A549 (cell line): Measurements from ENCODE around the gene TM2D3. TPM values are rescaled to one million over a fixed set of nuclear protein-coding genes. Genes with fewer than 3 reads are reported as not detected.

ENCODE experiments used
- ATAC-seq, 2 experiments: fragments of 200-7000 bp in 1 of 2; fragments of >200 bp in 1 of 2; cut with Nextera tagmentation in 1 of 2; cut with Tn5 transposase in 1 of 2; 3 replicates each; pipeline versions ENCODE4 v1.8.0 to v1.9.1; 2018 to 2020; ENCODE audit warnings: mild to moderate bottlenecking in 1 of 2, moderate library complexity in 1 of 2
- CTCF ChIA-PET: fragments of 300-600 bp; sonication (Branson Sonifier 250); formaldehyde crosslinking; extraction: SDS; loops from one replicate; lab custom pipeline; 2021; ENCODE audit warnings: antibody characterized with exemption, inconsistent platforms; lab: Yijun Ruan, JAX
- POLR2A ChIA-PET: fragments of 350-600 bp; formaldehyde crosslinking; extraction: SDS; loops from one replicate; lab custom pipeline; 2021; ENCODE audit warnings: antibody characterized with exemption, inconsistent platforms; lab: Yijun Ruan, JAX
- DNase-seq, 2 experiments: peaks; one replicate each; pipeline versions ENCODE4 v3.0.0 to v3.0.0-alpha.2; 2011 to 2016; ENCODE audit warnings: low read depth in 1 of 2, low spot score in 1 of 2
- FAIRE-seq: peaks from 2 replicates; lab custom pipeline; 2011; peaks lifted over from hg19 to GRCh38; lab: Jason Lieb, UNC
- H3K27ac ChIP-seq, 2 experiments: fragments of >200 bp; sonication (Bioruptor Twin); formaldehyde crosslinking; 3 replicates each; pipeline ENCODE4 v1.5.1; 2016 to 2017
- H3K4me1 ChIP-seq: fragments of >200 bp; sonication (Bioruptor Twin); formaldehyde crosslinking; 3 replicates; pipeline ENCODE4 v1.6.1; 2016
- H3K4me2 ChIP-seq: fragments of >200 bp; sonication (Bioruptor Twin); formaldehyde crosslinking; 3 replicates; pipeline ENCODE4 v1.6.1; 2016
- H3K4me3 ChIP-seq: fragments of >200 bp; sonication (Bioruptor Twin); formaldehyde crosslinking; 3 replicates; pipeline ENCODE4 v1.5.1; 2016
- H3K9me3 ChIP-seq: fragments of >200 bp; sonication (Bioruptor Twin); formaldehyde crosslinking; 3 replicates; pipeline ENCODE4 v1.6.1; 2016
- ATOH8 ChIP-seq: fragments of 250-450 bp; sonication (Bioruptor Pico); IDR thresholded peaks from 2 replicates; pipeline ENCODE4 v1.5.0; 2020; ENCODE audit warnings: low read depth, mild to moderate bottlenecking, moderate library complexity
- BCL3 ChIP-seq: fragments of >200 bp; sonication (Bioruptor Twin); formaldehyde crosslinking; IDR thresholded peaks from 3 replicates; pipeline ENCODE4 v1.6.1; 2016
- BHLHE40 ChIP-seq: IDR thresholded peaks from 2 replicates; pipeline ENCODE4 v1.6.1; 2012; ENCODE audit warnings: low read depth, low read length, inconsistent platforms
- CBX2 ChIP-seq: fragments of 200-600 bp; sonication (generic); IDR thresholded peaks from 2 replicates; pipeline ENCODE4 v1.6.1; 2016; ENCODE audit warnings: low read depth, mild to moderate bottlenecking, borderline replicate concordance
- CEBPB ChIP-seq, 2 experiments: fragments of >200 bp in 1 of 2; sonication (Bioruptor Twin) in 1 of 2; formaldehyde crosslinking in 1 of 2; IDR thresholded peaks; 2 replicates each; pipeline ENCODE4 v1.6.1; 2012 to 2016
- CHD2 ChIP-seq: fragments of 150-350 bp; IDR thresholded peaks from 2 replicates; pipeline ENCODE4 v1.6.1; 2014; ENCODE audit warnings: low read length; ENCODE audit not compliant: partially characterized antibody
- E2F6 ChIP-seq: IDR thresholded peaks from 2 replicates; pipeline ENCODE4 v1.6.1; 2012; ENCODE audit warnings: low read depth, borderline replicate concordance
- EHMT2 ChIP-seq: fragments of 200-600 bp; sonication (generic); IDR thresholded peaks from 2 replicates; pipeline ENCODE4 v1.6.1; 2016; ENCODE audit warnings: antibody characterized with exemption, low read depth, mild to moderate bottlenecking, moderate library complexity
- ELK1 ChIP-seq: fragments of 150-350 bp; IDR thresholded peaks from 2 replicates; pipeline ENCODE4 v1.6.1; 2014; ENCODE audit warnings: low read depth, mild to moderate bottlenecking, low read length
- ESRRA ChIP-seq: fragments of 150-350 bp; IDR thresholded peaks from 2 replicates; pipeline ENCODE4 v1.6.1; 2014; ENCODE audit warnings: mild to moderate bottlenecking, low read length, borderline replicate concordance
- FOSL2 ChIP-seq, 2 experiments: fragments of 450-650 bp in 1 of 2; fragments of >200 bp in 1 of 2; sonication (Bioruptor Twin) in 1 of 2; formaldehyde crosslinking; IDR thresholded peaks; 2 replicates each; pipeline versions ENCODE4 v1.5.0 to v1.6.1; 2016 to 2020; ENCODE audit warnings: mild to moderate bottlenecking in 1 of 2, moderate library complexity in 1 of 2
- FOXS1 ChIP-seq: fragments of 250-450 bp; sonication (Bioruptor Pico); IDR thresholded peaks from 2 replicates; pipeline ENCODE4 v1.5.0; 2020; ENCODE audit warnings: mild to moderate bottlenecking, moderate library complexity
- HES2 ChIP-seq: fragments of >200 bp; sonication (Bioruptor Twin); formaldehyde crosslinking; IDR thresholded peaks from 2 replicates; pipeline ENCODE4 v1.6.1; 2016
- HEYL ChIP-seq: fragments of 250-450 bp; sonication (Bioruptor Pico); IDR thresholded peaks from 2 replicates; pipeline ENCODE4 v1.8.0; 2021; ENCODE audit warnings: mild to moderate bottlenecking, moderate library complexity
- HMGXB4 ChIP-seq: fragments of 250-450 bp; sonication (Bioruptor Pico); IDR thresholded peaks from 2 replicates; pipeline ENCODE4 v1.5.0; 2021; ENCODE audit warnings: mild to moderate bottlenecking, moderate library complexity, borderline replicate concordance
- HOXB13 ChIP-seq: fragments of 250-450 bp; sonication (Bioruptor Pico); IDR thresholded peaks from 2 replicates; pipeline ENCODE4 v1.5.0; 2020; ENCODE audit warnings: low read depth, mild to moderate bottlenecking, moderate library complexity
- JUN ChIP-seq, 2 experiments: fragments of >200 bp; sonication (Bioruptor Twin); formaldehyde crosslinking; IDR thresholded peaks; 2 replicates in 1 of 2; 3 replicates in 1 of 2; pipeline ENCODE4 v1.6.1; 2016 to 2017
- JUNB ChIP-seq: fragments of >200 bp; sonication (Bioruptor Twin); formaldehyde crosslinking; IDR thresholded peaks from 2 replicates; pipeline ENCODE4 v1.6.1; 2016
- KDM1A ChIP-seq: fragments of 200-600 bp; sonication (generic); IDR thresholded peaks from 2 replicates; pipeline ENCODE4 v1.6.1; 2016; ENCODE audit warnings: low read depth, mild to moderate bottlenecking
- MAX ChIP-seq: IDR thresholded peaks from 2 replicates; pipeline ENCODE4 v1.6.1; 2012
- POLR2A ChIP-seq: IDR thresholded peaks from 2 replicates; pipeline ENCODE4 v1.6.1; 2012; ENCODE audit warnings: mild to moderate bottlenecking, low read length
- POLR2AphosphoS2 ChIP-seq: conservative IDR thresholded peaks from 2 replicates; pipeline ENCODE4 v1.6.1; 2012; ENCODE audit warnings: low read length, improper control_type of control experiment, inconsistent platforms
- RCOR1 ChIP-seq: fragments of 150-350 bp; IDR thresholded peaks from 2 replicates; pipeline ENCODE4 v1.6.1; 2014; ENCODE audit warnings: antibody characterized with exemption, low read length, low read depth
- RNF2 ChIP-seq: fragments of 200-600 bp; sonication (generic); IDR thresholded peaks from 2 replicates; pipeline ENCODE4 v1.6.1; 2016; ENCODE audit warnings: low read depth, mild to moderate bottlenecking, antibody characterized with exemption, moderate library complexity, borderline replicate concordance
- TP53 ChIP-seq: fragments of 250-450 bp; sonication (Bioruptor Pico); IDR thresholded peaks from 2 replicates; pipeline ENCODE4 v1.5.0; 2021; ENCODE audit warnings: mild to moderate bottlenecking, moderate library complexity
- ZC3H11A ChIP-seq: fragments of 450-650 bp; IDR thresholded peaks from 2 replicates; pipeline ENCODE4 v1.6.1; 2014; ENCODE audit warnings: antibody characterized with exemption, mild to moderate bottlenecking
- ZNF302 ChIP-seq: fragments of 250-450 bp; sonication (Bioruptor Pico); IDR thresholded peaks from 2 replicates; pipeline ENCODE4 v1.9.0; 2021; ENCODE audit warnings: inconsistent platforms, mild to moderate bottlenecking, moderate library complexity
- WGBS: methylation state at CpG from one replicate; pipeline ENCODE4 v1.1.6; 2017; ENCODE audit errors: missing lambda C conversion rate; 5-methylcytosine and 5-hydroxymethylcytosine counted together
- polyA plus RNA-seq, 4 experiments: library from polyadenylated mRNA; depleted of rRNA in 3 of 4; stranded (reverse); fragments of >200 nt; fragmentation: RNase III in 1 of 4; extraction: RNeasy Plus Mini Kit Qiagen cat#74134 plus additional on column Dnase treatment in 1 of 4; gene quantifications; 2 replicates in 3 of 4; 3 replicates in 1 of 4; pipeline ENCODE4 v1.2.3, GENCODE V29; 2011 to 2017

The TM2D3 gene
- polyA plus RNA-seq, 2 of the 4 experiments (the other 2 are of a cell fraction): 39.6 to 76.6 TPM

- ATAC-seq (no peak), DNase-seq (no peak), FAIRE-seq (no peak)
- Histone ChIP-seq H3K4me2 (no peak overlapping the region), H3K4me3 (no peak overlapping the region), H3K27ac (no peak overlapping the region), H3K4me1 (peaks cover 27% of the 10 kb centered on the region), H3K9me3 (no peaks in the 10 kb centered on the region)
- 88% methylated on average over 9 of the region's 9 CpGs for WGBS
- CTCF ChIA-PET: interaction anchor here (0.9 to 4.6 kb wide), 6 partner anchors 8 to 38 kb away, joined by 3 to 20 read pairs (median 5); no protein-coding TSS in a partner anchor
- POLR2A ChIA-PET: no interaction called here
- TF ChIP-seq HOXB13 (no peak), FOSL2 (IDR thresholded peaks at IDR 0.05) (no peak), FOSL2 (CRISPR knock-in tag; IDR thresholded peaks at IDR 0.05) (no peak), KDM1A (no peak), CBX2 (no peak), ESRRA (no peak), JUN (IDR thresholded peaks at IDR 0.05) (no peak), HES2 (no peak), POLR2A (no peak)
Observed at GRCh38 chr15:101672298-101672697, 20.1 kb upstream of the TM2D3 start.

- H3K9me3 ChIP-seq: no peaks in the 10 kb centered on the region
- ATAC-seq (no peak; a peak in 1 of 6 replicates), FAIRE-seq (no peak), DNase-seq (no peak)
- WGBS: 84% methylated on average over 3 of the region's 3 CpGs
- peak overlapping the region in 1 of 2 experiments; percentile 10; a peak in 2 of 6 replicates for H3K27ac ChIP-seq
- ChIA-PET POLR2A (no interaction called here), CTCF (interaction anchor here (1.0 to 1.5 kb wide), 3 partner anchors 14 to 29 kb away, joined by 3 to 6 read pairs (median 5); no protein-coding TSS in a partner anchor)
- H3K4me1 ChIP-seq: peaks cover 7% of the 10 kb centered on the region; the same call in 1 of the 3 replicates
- H3K4me2 ChIP-seq: no peak overlapping the region
- TF ChIP-seq ESRRA: no peak
- TF ChIP-seq RCOR1: no peak
- no peak for TF ChIP-seq TP53 (CRISPR knock-in tag)
- TF ChIP-seq RNF2: no peak
- TF ChIP-seq BHLHE40: no peak
- TF ChIP-seq CHD2: no peak
- no peak for TF ChIP-seq CBX2
- no peak for TF ChIP-seq HEYL (CRISPR knock-in tag)
- no peak for TF ChIP-seq POLR2AphosphoS2
- 0 out of 2 replicates have a peak, but pooled peaks have one; percentile 23 for TF ChIP-seq HES2
- peak; percentile 70 to 74; a peak in 3 of 4 replicates for TF ChIP-seq CEBPB (IDR thresholded peaks at IDR 0.05)
- H3K4me3 ChIP-seq: no peak overlapping the region
Observed at GRCh38 chr15:101669744-101670143, 17.6 kb upstream of the TM2D3 start.

GRCh38 chr15:101667881-101668280, 15.7 kb upstream of the TM2D3 start:
- CTCF ChIA-PET: interaction anchor here (0.6 to 2.3 kb wide), 10 partner anchors 9 to 368 kb away, joined by 3 to 8 read pairs (median 5); partner anchors contain the start of gene TARS3
- H3K27ac ChIP-seq: no peak overlapping the region
- H3K9me3 ChIP-seq: no peaks in the 10 kb centered on the region
- 69% methylated on average over 1 of the region's 1 CpG for WGBS
- no peak overlapping the region for H3K4me3 ChIP-seq
- no peak overlapping the region for H3K4me2 ChIP-seq
- POLR2A ChIA-PET: no interaction called here
- no peak for FAIRE-seq
- H3K4me1 ChIP-seq: 0 out of 3 replicates have a peak, but pooled peaks cover 6% of the 10 kb centered on the region
- ATAC-seq: no peak
- DNase-seq: no peak
- TF ChIP-seq ATOH8: no peak
- no peak for TF ChIP-seq POLR2AphosphoS2
- no peak for TF ChIP-seq POLR2A
- TF ChIP-seq MAX: no peak
- TF ChIP-seq ZC3H11A: no peak
- no peak for TF ChIP-seq HMGXB4 (CRISPR knock-in tag)
- TF ChIP-seq EHMT2: no peak
- TF ChIP-seq E2F6: no peak
- no peak for TF ChIP-seq JUNB
- TF ChIP-seq ZNF302 (CRISPR knock-in tag): no peak
- no peak for TF ChIP-seq CBX2
- TF ChIP-seq ELK1: no peak
- no peak for TF ChIP-seq FOXS1 (CRISPR knock-in tag)
- no peak for TF ChIP-seq BCL3
- TF ChIP-seq RNF2: no peak
